ENCODE measurements around the gene FRYL. TPM values are rescaled to one million over a fixed set of nuclear protein-coding genes. Genes with fewer than 3 reads are reported as not detected.

Gene FRYL
- total RNA-seq, 1 experiment from 2014 or later, result 29.9 TPM

- H3K27me3 ChIP-seq (ENCODE audit: low read length), result no peaks in the 10 kb centered on the region
- H3K4me3 ChIP-seq (ENCODE audit: low read length), result no peak overlapping the region
- no peaks in the 10 kb centered on the region for H3K9me2 ChIP-seq (replicated peaks; ENCODE audit: low read length)
- H4K20me1 ChIP-seq (ENCODE audit: low read length), result no peaks in the 10 kb centered on the region; the same call in 1 of the 2 replicates
- intact Hi-C loops (cut with micrococcal nuclease), result no loop called here
- H3K79me2 ChIP-seq (ENCODE audit: low read length), result peaks cover 76% of the 10 kb centered on the region
- no peaks in the 10 kb centered on the region for H3K9me3 ChIP-seq (ENCODE audit: low read length)
- no peaks in the 10 kb centered on the region for H3F3A ChIP-seq (ENCODE audit: low read length, unreplicated experiment)
- no peak for DNase-seq
- H3K4me1 ChIP-seq (ENCODE audit: insufficient read depth, low read length), result no peaks in the 10 kb centered on the region
- H3K4me2 ChIP-seq (ENCODE audit: low read length), result no peak overlapping the region
- no TSS peak for BruUV-seq (replicated peaks)
- ChIA-PET POLR2A (ENCODE audit: unreplicated experiment) (no interaction called here), CTCF (no interaction called here)
- no peak overlapping the region for H3K9ac ChIP-seq (ENCODE audit: low read length)
- H2AFZ ChIP-seq (ENCODE audit: low read length), result no peak overlapping the region
- no peak for ATAC-seq
- no peaks in the 10 kb centered on the region; the same call in 1 of the 2 replicates for H3K36me3 ChIP-seq (ENCODE audit: low read depth, low read length)
- H3K27ac ChIP-seq (ENCODE audit: low read length), result no peak overlapping the region
- no peak for TF ChIP-seq CTCF (conservative IDR thresholded peaks at IDR 0.05; ENCODE audit: low read depth, low read length)
- TF ChIP-seq EZH2 (IDR thresholded peaks at IDR 0.05; ENCODE audit: low read length, unreplicated experiment), result no peak
- TF ChIP-seq EZH2phosphoT487 (IDR thresholded peaks at IDR 0.05; ENCODE audit: borderline replicate concordance, low read length), result no peak
Observed at GRCh38 chr4:48755281-48755680, 24.8 kb downstream of the FRYL start.

GRCh38 chr4:48753159-48753558 is 26.9 kb downstream of the FRYL start:
- CTCF ChIA-PET, result no interaction called here
- intact Hi-C loops (cut with micrococcal nuclease), result no loop called here
- H3F3A ChIP-seq (ENCODE audit: low read length, unreplicated experiment), result no peaks in the 10 kb centered on the region
- H3K79me2 ChIP-seq (ENCODE audit: low read length), result peaks cover 80% of the 10 kb centered on the region
- POLR2A ChIA-PET (ENCODE audit: unreplicated experiment), result no interaction called here
- H3K9me2 ChIP-seq (replicated peaks; ENCODE audit: low read length), result no peaks in the 10 kb centered on the region
- no peaks in the 10 kb centered on the region for H3K9me3 ChIP-seq (ENCODE audit: low read length)
- no peak overlapping the region for H2AFZ ChIP-seq (ENCODE audit: low read length)
- DNase-seq (no peak), ATAC-seq (peak; percentile 64)
- H3K9ac ChIP-seq (ENCODE audit: low read length), result no peak overlapping the region
- no TSS peak for BruUV-seq (replicated peaks)
- H3K4me3 ChIP-seq (ENCODE audit: low read length), result no peak overlapping the region
- H4K20me1 ChIP-seq (ENCODE audit: low read length), result no peaks in the 10 kb centered on the region; the same call in 1 of the 2 replicates
- TF ChIP-seq CTCF (conservative IDR thresholded peaks at IDR 0.05; ENCODE audit: low read depth, low read length) (no peak), EZH2 (IDR thresholded peaks at IDR 0.05; ENCODE audit: low read length, unreplicated experiment) (no peak), EZH2phosphoT487 (IDR thresholded peaks at IDR 0.05; ENCODE audit: borderline replicate concordance, low read length) (no peak)
- no peaks in the 10 kb centered on the region for H3K36me3 ChIP-seq (ENCODE audit: low read depth, low read length)
- H3K4me2 ChIP-seq (ENCODE audit: low read length), result no peak overlapping the region
- H3K4me1 ChIP-seq (ENCODE audit: insufficient read depth, low read length), result no peaks in the 10 kb centered on the region
- no peaks in the 10 kb centered on the region for H3K27me3 ChIP-seq (ENCODE audit: low read length)
- no peak overlapping the region for H3K27ac ChIP-seq (ENCODE audit: low read length)

GRCh38 chr4:48752726-48753125 is 27.4 kb downstream of the FRYL start:
- Histone ChIP-seq H3K27ac (ENCODE audit: low read length) (no peak overlapping the region), H3K27me3 (ENCODE audit: low read length) (no peaks in the 10 kb centered on the region), H3K4me3 (ENCODE audit: low read length) (no peak overlapping the region), H3K4me2 (ENCODE audit: low read length) (no peak overlapping the region), H2AFZ (ENCODE audit: low read length) (no peak overlapping the region), H3K36me3 (ENCODE audit: low read depth, low read length) (no peaks in the 10 kb centered on the region), H3K4me1 (ENCODE audit: insufficient read depth, low read length) (no peaks in the 10 kb centered on the region), H3K79me2 (ENCODE audit: low read length) (peaks cover 81% of the 10 kb centered on the region), H4K20me1 (ENCODE audit: low read length) (no peaks in the 10 kb centered on the region; the same call in 1 of the 2 replicates), H3K9ac (ENCODE audit: low read length) (no peak overlapping the region), H3F3A (ENCODE audit: low read length, unreplicated experiment) (no peaks in the 10 kb centered on the region), H3K9me2 (replicated peaks; ENCODE audit: low read length) (no peaks in the 10 kb centered on the region), H3K9me3 (ENCODE audit: low read length) (no peaks in the 10 kb centered on the region)
- DNase-seq (no peak), ATAC-seq (no peak)
- intact Hi-C loops (cut with micrococcal nuclease), result no loop called here
- ChIA-PET POLR2A (ENCODE audit: unreplicated experiment) (no interaction called here), CTCF (no interaction called here)
- TF ChIP-seq EZH2phosphoT487 (IDR thresholded peaks at IDR 0.05; ENCODE audit: borderline replicate concordance, low read length), result no peak
- no TSS peak for BruUV-seq (replicated peaks)

Measured in PC-3 (cell line).